Measurements from ENCODE around the gene RHNO1. TPM values are rescaled to one million over a fixed set of nuclear protein-coding genes. Genes with fewer than 3 reads are reported as not detected.

RHNO1 gene
- total RNA-seq, 1 donor from 2014 or later = 2.9 TPM

DNA sequence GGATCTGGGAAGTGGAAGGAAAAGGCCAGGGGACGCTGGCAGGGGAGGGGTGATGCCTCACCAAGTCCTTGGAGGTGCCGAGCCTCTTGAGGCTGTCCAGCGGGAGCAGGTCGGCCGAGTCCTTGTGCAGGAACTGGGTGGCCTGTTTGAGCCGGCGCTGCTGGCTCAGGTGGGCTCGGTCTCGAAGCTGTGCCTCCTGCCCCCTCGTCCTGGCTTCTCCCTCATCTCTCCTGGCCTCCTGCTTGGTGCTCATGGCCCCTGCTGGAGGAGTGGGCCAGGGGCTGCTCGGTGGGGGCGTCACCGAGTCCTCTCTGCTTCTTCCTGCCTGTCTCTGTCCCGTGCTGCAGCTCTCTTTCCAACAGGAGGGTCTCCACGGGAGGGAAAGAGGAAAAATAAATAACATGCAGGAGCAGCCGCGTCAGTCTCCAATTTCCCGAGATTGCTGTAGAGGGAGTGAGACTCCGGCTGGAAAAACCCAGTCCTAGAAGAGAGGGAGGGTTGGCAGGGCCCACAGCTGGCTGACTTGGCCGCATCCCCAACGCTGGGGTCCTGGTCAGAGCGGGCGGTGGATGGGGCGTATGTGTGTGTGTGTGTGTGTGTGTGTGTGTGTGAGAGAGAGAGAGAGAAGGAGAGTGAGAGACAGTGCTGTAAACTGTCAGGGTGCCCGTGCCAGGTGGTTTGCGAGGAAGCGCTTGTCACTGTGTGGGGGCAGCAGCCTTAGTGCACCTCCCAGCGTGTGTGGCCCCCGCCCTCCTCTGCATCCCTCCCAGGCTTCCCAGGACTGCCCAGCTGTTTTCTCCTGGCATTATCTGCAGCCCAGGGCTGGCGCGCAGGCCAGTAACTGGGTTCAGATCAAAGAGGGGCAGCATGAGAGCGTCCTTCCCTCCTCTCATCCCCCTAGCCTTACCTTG, 42.2 kb upstream of the RHNO1 start, which contains the start of gene NRIP2:
Gene NRIP2, minus strand, starts transcription at position 455 of the 911 bp plus-strand sequence. Its CDS starts 52 bp downstream, at position 403.
- Histone ChIP-seq H3K4me3 (peak within 1 kb of the TSS in 1 of 2 donors; percentile 48), H3K4me1 (peaks cover 0 to 5% of the 10 kb centered on the region in 2 donors), H3K27me3 (no peaks in the 10 kb centered on the region), H3K9me3 (no peaks in the 10 kb centered on the region), H3K36me3 (peaks cover 3 to 10% of the 10 kb centered on the region in 2 donors), H3K27ac (peak within 1 kb of the TSS in 1 of 2 donors; percentile 29)
- TF ChIP-seq, protein P1, sequence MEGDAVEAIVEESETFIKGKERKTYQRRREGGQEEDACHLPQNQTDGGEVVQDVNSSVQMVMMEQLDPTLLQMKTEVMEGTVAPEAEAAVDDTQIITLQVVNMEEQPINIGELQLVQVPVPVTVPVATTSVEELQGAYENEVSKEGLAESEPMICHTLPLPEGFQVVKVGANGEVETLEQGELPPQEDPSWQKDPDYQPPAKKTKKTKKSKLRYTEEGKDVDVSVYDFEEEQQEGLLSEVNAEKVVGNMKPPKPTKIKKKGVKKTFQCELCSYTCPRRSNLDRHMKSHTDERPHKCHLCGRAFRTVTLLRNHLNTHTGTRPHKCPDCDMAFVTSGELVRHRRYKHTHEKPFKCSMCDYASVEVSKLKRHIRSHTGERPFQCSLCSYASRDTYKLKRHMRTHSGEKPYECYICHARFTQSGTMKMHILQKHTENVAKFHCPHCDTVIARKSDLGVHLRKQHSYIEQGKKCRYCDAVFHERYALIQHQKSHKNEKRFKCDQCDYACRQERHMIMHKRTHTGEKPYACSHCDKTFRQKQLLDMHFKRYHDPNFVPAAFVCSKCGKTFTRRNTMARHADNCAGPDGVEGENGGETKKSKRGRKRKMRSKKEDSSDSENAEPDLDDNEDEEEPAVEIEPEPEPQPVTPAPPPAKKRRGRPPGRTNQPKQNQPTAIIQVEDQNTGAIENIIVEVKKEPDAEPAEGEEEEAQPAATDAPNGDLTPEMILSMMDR (IDR thresholded peaks at IDR 0.05) = peak in 1 of 3 experiments; percentile 19
- DNase-seq (ENCODE audit: low spot score in 2 of 2) = no peak
- intact Hi-C loops (cut with DNase I) = no loop called here

DNA sequence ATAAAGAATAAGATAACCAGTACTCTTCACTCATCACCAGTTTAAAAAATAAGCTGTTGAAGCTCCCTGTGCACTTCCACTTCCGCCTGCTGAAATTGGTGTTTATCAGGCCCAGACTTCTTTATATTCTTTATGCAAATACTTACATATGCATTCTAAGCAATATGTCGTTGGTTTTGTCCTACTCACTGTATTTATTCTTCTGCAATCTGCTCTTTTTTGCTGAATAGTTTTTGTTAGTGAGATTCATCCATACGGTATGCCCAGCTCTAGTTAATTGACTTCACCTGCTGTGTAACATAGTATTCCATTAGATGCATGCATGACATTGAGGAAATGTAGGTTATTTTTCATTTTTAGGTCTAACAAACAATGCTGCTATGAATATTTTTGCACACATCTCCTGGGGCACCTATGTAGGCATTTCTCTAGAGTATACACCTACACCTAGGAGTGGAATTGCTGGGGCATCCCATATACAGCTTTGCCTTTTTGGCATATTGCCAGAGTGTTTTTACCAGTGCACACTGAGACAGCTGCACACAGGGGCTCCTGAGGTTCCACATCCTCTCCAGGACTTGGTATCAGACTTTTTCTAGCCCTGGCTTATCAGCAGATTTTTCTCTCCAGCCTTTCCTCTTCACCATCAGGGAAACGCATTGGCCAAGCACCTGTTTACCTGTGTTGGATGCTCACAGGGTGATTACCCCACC, 41.2 kb upstream of the RHNO1 start:
- intact Hi-C loops (cut with DNase I) = no loop called here
- DNase-seq (ENCODE audit: low spot score in 2 of 2) = no peak
- Histone ChIP-seq H3K4me1 (peaks cover 0 to 5% of the 10 kb centered on the region in 2 donors), H3K9me3 (no peaks in the 10 kb centered on the region), H3K27ac (no peak overlapping the region), H3K4me3 (no peak overlapping the region), H3K36me3 (peaks cover 0 to 3% of the 10 kb centered on the region in 2 donors), H3K27me3 (no peaks in the 10 kb centered on the region)
- TF ChIP-seq, protein P1 (IDR thresholded peaks at IDR 0.05) = no peak

DNA sequence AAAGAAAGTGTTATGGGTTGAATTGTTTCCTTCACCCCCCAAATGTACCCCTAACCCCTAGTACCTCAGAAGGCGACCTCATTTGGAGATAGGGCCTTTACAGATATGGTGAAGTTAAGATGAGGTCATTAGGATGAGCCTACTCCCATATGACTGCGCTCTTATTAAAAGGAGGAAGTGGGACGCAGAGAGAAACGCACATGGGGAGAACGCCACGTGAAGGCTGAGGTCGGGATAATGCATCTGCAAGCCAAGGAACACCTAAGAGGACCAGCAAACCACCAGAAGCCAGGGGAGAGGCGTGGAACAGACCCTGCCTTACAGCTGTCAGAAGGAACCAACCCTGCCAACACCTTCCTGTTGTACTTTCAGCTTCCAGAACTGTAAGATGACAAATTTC, 40.4 kb upstream of the RHNO1 start:
- Histone ChIP-seq H3K4me1 (peaks cover 0 to 5% of the 10 kb centered on the region in 2 donors), H3K27ac (no peak overlapping the region), H3K4me3 (no peak overlapping the region), H3K9me3 (no peaks in the 10 kb centered on the region), H3K27me3 (no peaks in the 10 kb centered on the region), H3K36me3 (no peaks in the 10 kb centered on the region)
- no peak for DNase-seq (ENCODE audit: low spot score in 2 of 2)
- TF ChIP-seq, protein P1 (IDR thresholded peaks at IDR 0.05) = no peak
- intact Hi-C loops (cut with DNase I) = no loop called here

DNA sequence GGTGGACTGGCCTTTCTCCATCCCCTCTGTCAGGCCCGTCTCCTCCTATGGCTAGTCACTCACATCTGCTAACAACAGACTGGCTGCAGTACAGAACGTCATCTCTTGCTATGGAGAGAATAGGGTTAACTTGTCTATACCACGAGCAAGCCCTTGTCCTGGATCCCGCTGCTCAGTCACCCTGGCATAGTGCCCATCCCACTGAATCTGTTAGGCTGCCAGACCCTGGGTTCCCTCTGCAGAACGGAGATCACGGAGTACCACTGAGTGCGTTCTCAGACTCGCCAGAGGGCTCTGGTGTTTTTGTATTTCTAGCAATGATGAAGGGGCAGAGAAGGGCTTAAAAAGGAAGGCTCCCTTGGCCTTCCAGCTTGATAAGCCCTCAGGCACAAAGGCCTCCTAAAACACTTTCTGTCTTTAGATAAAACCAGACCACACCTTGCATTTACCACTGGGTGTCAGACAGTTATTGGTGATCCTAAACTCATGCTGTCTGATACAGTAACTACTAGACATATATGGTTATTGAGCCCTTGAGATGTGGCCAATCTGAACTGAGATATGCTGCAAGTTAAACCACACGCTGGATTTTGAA, 35.9 kb upstream of the RHNO1 start:
- H3K27ac ChIP-seq = no peak overlapping the region

DNA sequence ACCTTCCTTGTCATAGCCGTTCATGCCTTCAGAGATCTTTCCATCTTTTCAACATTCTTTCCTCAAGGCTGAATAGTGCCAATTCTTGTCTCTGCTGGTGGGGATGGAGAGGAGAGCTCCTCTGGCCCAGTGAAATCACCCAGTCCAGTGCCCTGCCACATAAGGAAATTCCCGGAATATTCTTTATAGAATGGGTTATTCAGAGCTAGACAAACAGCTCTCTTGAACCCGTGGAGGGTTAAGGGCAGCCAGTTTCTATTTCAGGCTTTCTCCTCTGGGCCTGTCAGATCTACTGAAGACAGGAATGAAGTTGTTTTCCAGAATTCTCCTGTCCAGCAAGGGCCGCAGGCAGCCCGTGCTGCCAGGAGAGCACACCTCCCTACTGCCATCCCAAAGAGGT, 34.1 kb upstream of the RHNO1 start:
- DNase-seq (ENCODE audit: low spot score in 2 of 2) = no peak
- TF ChIP-seq, protein P1 (IDR thresholded peaks at IDR 0.05) = no peak

More for the DNA sequence above, 35.9 kb upstream of the RHNO1 start:
- Histone ChIP-seq H3K27me3 (no peaks in the 10 kb centered on the region), H3K4me3 (no peak overlapping the region), H3K4me1 (no peaks in the 10 kb centered on the region), H3K9me3 (no peaks in the 10 kb centered on the region), H3K36me3 (no peaks in the 10 kb centered on the region)
- no peak for DNase-seq (ENCODE audit: low spot score in 2 of 2)
- TF ChIP-seq, protein P1 (IDR thresholded peaks at IDR 0.05) = no peak
- intact Hi-C loops (cut with DNase I) = no loop called here

More for the DNA sequence above, 34.1 kb upstream of the RHNO1 start:
- H3K27me3 ChIP-seq = no peaks in the 10 kb centered on the region
- no peaks in the 10 kb centered on the region for H3K36me3 ChIP-seq
- H3K9me3 ChIP-seq = no peaks in the 10 kb centered on the region
- no peak overlapping the region for H3K4me3 ChIP-seq
- no peaks in the 10 kb centered on the region for H3K4me1 ChIP-seq
- H3K27ac ChIP-seq = peak overlapping the region; percentile 27 to 46
- intact Hi-C loops (cut with DNase I) = no loop called here
